ENCODE results near the gene SMIM7.
"Not testable (repeated sequence)": the region's sequence is repeated elsewhere in the genome, so short reads cannot be mapped to it uniquely, and the experiment has no call there.

Gene SMIM7

GRCh38 chr19:16673839-16674238 lies 13.9 kb upstream of the SMIM7 start:
- H3K4me1 ChIP-seq (ENCODE audit: insufficient read depth, low read length); H3K27ac ChIP-seq (ENCODE audit: low read depth, low read length); H3K36me3 ChIP-seq (ENCODE audit: insufficient read depth, low read length); H3K27me3 ChIP-seq (ENCODE audit: insufficient read depth, low read length); H3K4me3 ChIP-seq (ENCODE audit: low read length); H3K9me3 ChIP-seq (ENCODE audit: insufficient read depth, low read depth, low read length); H3K9ac ChIP-seq (ENCODE audit: low read depth, low read length): not testable (repeated sequence)
- 95% methylated on average over 4 of the region's 4 CpGs for WGBS

DNA sequence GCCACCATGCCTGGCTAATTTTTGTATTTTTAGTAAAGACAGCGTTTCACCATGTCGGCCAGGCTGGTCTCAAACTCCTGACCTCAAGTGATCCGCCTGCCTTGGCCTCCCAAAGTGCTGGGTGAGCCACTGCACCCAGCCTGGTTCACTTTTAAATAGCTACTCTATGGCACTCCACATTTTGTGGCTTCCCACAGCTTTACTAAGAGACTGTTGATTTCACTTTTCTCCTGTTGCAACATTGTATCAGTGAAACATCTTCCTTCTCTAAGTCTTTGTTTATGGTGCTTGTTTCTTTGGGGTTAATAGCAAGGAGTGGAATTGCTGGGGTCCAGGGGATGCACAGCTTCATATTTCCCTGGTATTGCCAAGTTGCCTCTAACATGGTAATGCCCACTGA lies 13.3 kb upstream of the SMIM7 start:
- H3K4me1 ChIP-seq (ENCODE audit: insufficient read depth, low read length), result no peaks in the 10 kb centered on the region
- H3K27me3 ChIP-seq (ENCODE audit: insufficient read depth, low read length), result no peaks in the 10 kb centered on the region
- no peak overlapping the region for H3K27ac ChIP-seq (ENCODE audit: low read depth, low read length)
- H3K9me3 ChIP-seq (ENCODE audit: insufficient read depth, low read depth, low read length), result no peaks in the 10 kb centered on the region
- no peak overlapping the region for H3K4me3 ChIP-seq (ENCODE audit: low read length)
- H3K36me3 ChIP-seq (ENCODE audit: insufficient read depth, low read length), result peaks cover 3% of the 10 kb centered on the region; the same call in 1 of the 2 replicates
- WGBS, result 92% methylated on average over 3 of the region's 3 CpGs
- H3K9ac ChIP-seq (ENCODE audit: low read depth, low read length), result no peak overlapping the region

DNA sequence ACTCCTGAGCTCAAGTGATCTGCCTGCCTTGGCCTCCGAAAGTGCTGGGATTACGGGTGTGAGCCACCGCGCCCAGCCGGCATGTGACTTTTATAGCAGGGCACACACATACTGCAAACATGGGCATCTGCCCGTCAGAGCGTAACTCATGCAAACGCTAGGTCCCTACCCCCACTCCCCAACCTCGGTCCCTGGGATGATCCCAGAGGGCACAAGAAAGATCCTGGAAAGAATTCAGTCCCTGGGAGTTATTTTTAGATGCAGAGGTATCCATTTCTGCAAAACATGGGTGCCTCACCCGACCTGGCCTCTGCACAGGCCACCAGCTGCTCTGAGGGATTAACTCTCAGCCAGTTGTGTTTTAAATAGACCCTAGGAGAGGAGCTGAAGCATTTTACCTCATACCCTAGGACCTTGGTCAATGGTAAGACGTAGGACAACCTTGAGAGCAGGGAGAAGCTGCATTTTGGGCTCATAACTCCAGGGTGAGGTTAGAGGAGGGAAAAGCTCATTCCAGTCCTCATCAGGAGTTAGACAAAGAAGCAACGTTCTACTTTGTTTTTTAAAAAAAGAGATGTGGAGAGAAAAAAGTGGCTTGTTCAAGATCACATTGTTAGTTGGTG lies 11.8 kb upstream of the SMIM7 start:
- no peak overlapping the region for H3K27ac ChIP-seq (ENCODE audit: low read depth, low read length)
- 94% methylated on average over 12 of the region's 12 CpGs for WGBS
- H3K4me3 ChIP-seq (ENCODE audit: low read length), result no peak overlapping the region
- H3K4me1 ChIP-seq (ENCODE audit: insufficient read depth, low read length), result no peaks in the 10 kb centered on the region
- no peaks in the 10 kb centered on the region for H3K9me3 ChIP-seq (ENCODE audit: insufficient read depth, low read depth, low read length)
- no peaks in the 10 kb centered on the region for H3K27me3 ChIP-seq (ENCODE audit: insufficient read depth, low read length)
- no peaks in the 10 kb centered on the region for H3K36me3 ChIP-seq (ENCODE audit: insufficient read depth, low read length)
- no peak overlapping the region for H3K9ac ChIP-seq (ENCODE audit: low read depth, low read length)

GRCh38 chr19:16670291-16670690 lies 10.3 kb upstream of the SMIM7 start:
- Histone ChIP-seq H3K4me3 (ENCODE audit: low read length) (no peak overlapping the region), H3K9me3 (ENCODE audit: insufficient read depth, low read depth, low read length) (no peaks in the 10 kb centered on the region), H3K9ac (ENCODE audit: low read depth, low read length) (no peak overlapping the region), H3K27ac (ENCODE audit: low read depth, low read length) (no peak overlapping the region), H3K36me3 (ENCODE audit: insufficient read depth, low read length) (no peaks in the 10 kb centered on the region), H3K27me3 (ENCODE audit: insufficient read depth, low read length) (no peaks in the 10 kb centered on the region), H3K4me1 (ENCODE audit: insufficient read depth, low read length) (no peaks in the 10 kb centered on the region)
- WGBS, result 97% methylated on average over 13 of the region's 13 CpGs

GRCh38 chr19:16668702-16669101 lies 8.8 kb upstream of the SMIM7 start:
- not testable (repeated sequence) for H3K4me3 ChIP-seq (ENCODE audit: low read length); H3K36me3 ChIP-seq (ENCODE audit: insufficient read depth, low read length); H3K4me1 ChIP-seq (ENCODE audit: insufficient read depth, low read length); H3K9ac ChIP-seq (ENCODE audit: low read depth, low read length); H3K27me3 ChIP-seq (ENCODE audit: insufficient read depth, low read length); H3K9me3 ChIP-seq (ENCODE audit: insufficient read depth, low read depth, low read length); H3K27ac ChIP-seq (ENCODE audit: low read depth, low read length)
- 96% methylated on average over 4 of the region's 4 CpGs for WGBS

DNA sequence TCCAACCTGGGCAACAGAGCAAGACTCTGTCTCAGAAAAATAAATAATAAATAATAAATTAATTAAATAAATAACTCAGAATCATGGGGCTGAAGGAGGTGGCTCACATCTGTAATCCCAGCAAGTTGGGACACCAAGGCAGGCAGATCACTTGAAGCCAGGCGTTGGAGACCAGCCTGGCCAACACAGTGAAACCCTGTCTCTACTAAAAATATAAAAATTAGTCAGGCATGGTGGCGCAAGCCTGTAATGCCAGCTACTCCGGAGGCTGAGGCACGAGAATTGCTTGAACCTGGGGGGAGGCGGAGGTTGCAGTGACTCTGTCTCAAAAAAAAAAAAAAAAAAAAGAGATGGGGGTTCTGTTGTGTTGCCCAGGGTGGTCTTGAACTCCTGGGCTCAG lies 8.2 kb upstream of the SMIM7 start:
- no peaks in the 10 kb centered on the region for H3K27me3 ChIP-seq (ENCODE audit: insufficient read depth, low read length)
- no peaks in the 10 kb centered on the region for H3K36me3 ChIP-seq (ENCODE audit: insufficient read depth, low read length)
- no peaks in the 10 kb centered on the region for H3K4me1 ChIP-seq (ENCODE audit: insufficient read depth, low read length)
- no peak overlapping the region for H3K4me3 ChIP-seq (ENCODE audit: low read length)
- no peaks in the 10 kb centered on the region for H3K9me3 ChIP-seq (ENCODE audit: insufficient read depth, low read depth, low read length)
- H3K27ac ChIP-seq (ENCODE audit: low read depth, low read length), result no peak overlapping the region
- no peak overlapping the region for H3K9ac ChIP-seq (ENCODE audit: low read depth, low read length)
- 96% methylated on average over 5 of the region's 5 CpGs for WGBS

- WGBS, result 6% methylated on average over 31 of the region's 31 CpGs
- H3K9ac ChIP-seq (ENCODE audit: low read depth, low read length), result peak overlapping the region; percentile 35
- H3K9me3 ChIP-seq (ENCODE audit: insufficient read depth, low read depth, low read length), result no peaks in the 10 kb centered on the region
- H3K27me3 ChIP-seq (ENCODE audit: insufficient read depth, low read length), result peaks cover 16% of the 10 kb centered on the region
- H3K4me1 ChIP-seq (ENCODE audit: insufficient read depth, low read length), result no peaks in the 10 kb centered on the region
- H3K4me3 ChIP-seq (ENCODE audit: low read length), result peak overlapping the region; percentile 94
- H3K36me3 ChIP-seq (ENCODE audit: insufficient read depth, low read length), result peaks cover 24% of the 10 kb centered on the region
- no peak overlapping the region for H3K27ac ChIP-seq (ENCODE audit: low read depth, low read length)
Measured at GRCh38 chr19:16661480-16662034, 1.6 kb upstream of the SMIM7 start.

DNA sequence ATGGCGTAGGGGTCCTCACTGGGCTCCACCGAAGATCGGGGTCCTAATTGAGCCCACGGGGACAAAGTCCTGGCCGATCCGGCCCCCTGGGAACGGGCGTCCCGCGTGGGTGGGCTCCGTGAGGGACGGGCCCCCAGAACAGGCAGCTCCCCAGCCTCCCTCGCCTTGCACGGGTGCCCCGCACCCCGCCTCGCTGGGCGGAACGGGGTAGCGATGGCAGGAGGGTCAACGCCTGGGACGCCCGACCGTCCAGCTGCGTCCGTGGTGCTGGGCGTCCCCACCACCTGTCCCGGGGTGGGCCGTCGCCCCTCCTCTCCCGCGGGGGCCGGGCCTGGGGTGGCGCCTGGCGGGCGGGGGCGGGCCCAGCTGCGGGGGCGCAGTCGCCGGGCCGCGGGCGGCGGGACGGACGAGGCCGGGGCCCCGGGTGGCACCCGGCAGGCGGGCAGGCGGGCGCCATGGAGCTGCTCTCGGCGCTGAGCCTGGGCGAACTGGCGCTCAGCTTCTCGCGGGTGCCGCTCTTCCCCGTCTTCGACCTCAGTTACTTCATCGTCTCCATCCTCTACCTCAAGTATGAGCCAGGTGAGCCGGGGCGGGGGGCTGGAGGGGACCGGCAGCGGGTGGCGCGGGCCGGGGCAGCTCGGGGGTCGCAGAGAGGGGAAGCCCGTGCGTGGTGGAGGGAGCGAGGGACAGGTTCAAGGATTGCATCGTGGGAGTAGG lies 977 bp upstream of the SMIM7 start, which contains the start of gene TMEM38A:
Gene TMEM38A (plus strand): TSS at position 377 of the 717 bp plus-strand sequence. CDS start 79 bp downstream, at position 456.
- Histone ChIP-seq H3K27ac (ENCODE audit: low read depth, low read length) (peak within 1 kb of the TSS; percentile 97), H3K9ac (ENCODE audit: low read depth, low read length) (peak within 1 kb of the TSS; percentile 93), H3K27me3 (ENCODE audit: insufficient read depth, low read length) (peaks cover 16% of the 10 kb centered on the region), H3K9me3 (ENCODE audit: insufficient read depth, low read depth, low read length) (no peaks in the 10 kb centered on the region), H3K4me1 (ENCODE audit: insufficient read depth, low read length) (no peaks in the 10 kb centered on the region), H3K36me3 (ENCODE audit: insufficient read depth, low read length) (peaks cover 29% of the 10 kb centered on the region), H3K4me3 (ENCODE audit: low read length) (peak within 1 kb of the TSS; percentile 94)
- under 1% methylated on average over 76 of the region's 76 CpGs for WGBS

GRCh38 chr19:16659464-16659831 lies 496 bp downstream of the SMIM7 start:
- Histone ChIP-seq H3K4me1 (ENCODE audit: insufficient read depth, low read length) (no peaks in the 10 kb centered on the region), H3K27me3 (ENCODE audit: insufficient read depth, low read length) (peaks cover 16% of the 10 kb centered on the region), H3K9me3 (ENCODE audit: insufficient read depth, low read depth, low read length) (no peaks in the 10 kb centered on the region), H3K27ac (ENCODE audit: low read depth, low read length) (no peak overlapping the region; the same call in 1 of the 2 replicates), H3K9ac (ENCODE audit: low read depth, low read length) (peak overlapping the region; percentile 93), H3K36me3 (ENCODE audit: insufficient read depth, low read length) (peaks cover 43% of the 10 kb centered on the region), H3K4me3 (ENCODE audit: low read length) (peak overlapping the region; percentile 94)
- WGBS, result 3% methylated on average over 14 of the region's 14 CpGs

GRCh38 chr19:16657384-16657783 lies 2.6 kb downstream of the SMIM7 start:
- peaks cover 16% of the 10 kb centered on the region for H3K27me3 ChIP-seq (ENCODE audit: insufficient read depth, low read length)
- 89% methylated on average over 5 of the region's 5 CpGs for WGBS
- peaks cover 63% of the 10 kb centered on the region for H3K36me3 ChIP-seq (ENCODE audit: insufficient read depth, low read length)
- H3K4me3 ChIP-seq (ENCODE audit: low read length), result no peak overlapping the region
- no peaks in the 10 kb centered on the region for H3K9me3 ChIP-seq (ENCODE audit: insufficient read depth, low read depth, low read length)
- no peak overlapping the region for H3K9ac ChIP-seq (ENCODE audit: low read depth, low read length)
- H3K4me1 ChIP-seq (ENCODE audit: insufficient read depth, low read length), result no peaks in the 10 kb centered on the region
- no peak overlapping the region for H3K27ac ChIP-seq (ENCODE audit: low read depth, low read length)

- Histone ChIP-seq H3K4me1 (ENCODE audit: insufficient read depth, low read length) (no peaks in the 10 kb centered on the region), H3K9ac (ENCODE audit: low read depth, low read length) (no peak overlapping the region), H3K9me3 (ENCODE audit: insufficient read depth, low read depth, low read length) (no peaks in the 10 kb centered on the region), H3K27ac (ENCODE audit: low read depth, low read length) (no peak overlapping the region), H3K36me3 (ENCODE audit: insufficient read depth, low read length) (peaks cover 79% of the 10 kb centered on the region), H3K27me3 (ENCODE audit: insufficient read depth, low read length) (peaks cover 3% of the 10 kb centered on the region; the same call in 1 of the 2 replicates), H3K4me3 (ENCODE audit: low read length) (no peak overlapping the region)
- 96% methylated on average over 11 of the region's 11 CpGs for WGBS
Measured at GRCh38 chr19:16655727-16656126, 4.2 kb downstream of the SMIM7 start.

Data from HUES64 (cell line).